K562 (cell line): ENCODE data around the gene ADM. TPM values are rescaled to one million over a fixed set of nuclear protein-coding genes. Genes with fewer than 3 reads are reported as not detected.

Experiments used
- CAMTA2 ChIP-seq: fragments of 250-450 bp; sonication (Bioruptor Pico); conservative IDR thresholded peaks from 2 replicates; pipeline ENCODE4 v1.5.1; 2022
- CTBP1 ChIP-seq: fragments of 450-650 bp; IDR thresholded peaks from 2 replicates; pipeline ENCODE4 v1.6.1; 2016; ENCODE audit warnings: borderline replicate concordance
- CXXC5 ChIP-seq: fragments of 250-450 bp; sonication (Bioruptor Pico); IDR thresholded peaks from 2 replicates; pipeline ENCODE4 v1.8.0; 2022; ENCODE audit warnings: inconsistent platforms, mild to moderate bottlenecking, moderate library complexity
- ETV1 ChIP-seq: fragments of 450-650 bp; conservative IDR thresholded peaks from 2 replicates; pipeline ENCODE4 v1.6.1; 2016; ENCODE audit warnings: missing genetic modification characterization, control low read depth, low read depth, missing compliant biosample characterization
- FUS ChIP-seq: fragments of 200-400 bp; formaldehyde crosslinking; optimal IDR thresholded peaks from 2 replicates; pipeline ENCODE3; 2017; ENCODE audit warnings: low read depth, low read length
- KDM5B ChIP-seq: fragments of 200-600 bp; sonication (generic); IDR thresholded peaks from 2 replicates; pipeline ENCODE4 v1.6.1; 2012; ENCODE audit warnings: low read depth, mild to moderate bottlenecking, moderate library complexity, low read length, control low read depth, inconsistent platforms; ENCODE audit not compliant: insufficient replicate concordance
- KLF16 ChIP-seq: IDR thresholded peaks from 2 replicates; pipeline ENCODE4 v1.6.1; 2016; ENCODE audit warnings: antibody characterized with exemption
- L3MBTL2 ChIP-seq: fragments of 450-650 bp; IDR thresholded peaks from 2 replicates; pipeline ENCODE4 v1.6.1; 2016; ENCODE audit warnings: mild to moderate bottlenecking, moderate library complexity
- NFIC ChIP-seq: fragments of 450-650 bp; IDR thresholded peaks from 2 replicates; pipeline ENCODE4 v1.6.1; 2017; ENCODE audit warnings: mild to moderate bottlenecking, inconsistent platforms
- NR2C1 ChIP-seq, 2 experiments: fragments of 450-650 bp; IDR thresholded peaks; 2 replicates each; pipeline ENCODE4 v1.6.1; 2017; ENCODE audit warnings: mild to moderate bottlenecking in 2 of 2, antibody characterized with exemption in 1 of 2, inconsistent platforms in 1 of 2, missing compliant biosample characterization in 1 of 2, missing genetic modification characterization in 1 of 2
- PHF8 ChIP-seq: fragments of 200-600 bp; sonication (generic); IDR thresholded peaks from 2 replicates; pipeline ENCODE4 v1.6.1; 2012; ENCODE audit warnings: mixed run types, mild to moderate bottlenecking, inconsistent platforms, low read length, moderate library complexity, borderline replicate concordance
- POLR2G ChIP-seq: fragments of 200-400 bp; formaldehyde crosslinking; IDR thresholded peaks from 2 replicates; pipeline ENCODE4 v1.6.1; 2017; ENCODE audit warnings: low read depth, mild to moderate bottlenecking, antibody characterized with exemption, low read length, moderate library complexity
- RBBP5 ChIP-seq: fragments of 200-600 bp; sonication (generic); IDR thresholded peaks from 2 replicates; pipeline ENCODE4 v1.6.1; 2012; ENCODE audit warnings: borderline replicate concordance, mild to moderate bottlenecking, low read length, control low read depth, inconsistent platforms; ENCODE audit not compliant: insufficient read depth, poor library complexity, severe bottlenecking
- SMAD4 ChIP-seq: fragments of 250-450 bp; sonication (Bioruptor Pico); conservative IDR thresholded peaks from 2 replicates; pipeline ENCODE4 v1.8.0; 2021; ENCODE audit warnings: inconsistent platforms, mild to moderate bottlenecking, moderate library complexity
- SMARCB1 ChIP-seq: IDR thresholded peaks from 2 replicates; pipeline ENCODE4 v1.6.1; 2011; ENCODE audit warnings: improper control_type of control experiment, low read depth; ENCODE audit not compliant: insufficient read length
- ZC3H8 ChIP-seq: fragments of 450-650 bp; IDR thresholded peaks from 2 replicates; pipeline ENCODE4 v1.6.1; 2017
- ZFX ChIP-seq: sonication (generic); formaldehyde crosslinking; IDR thresholded peaks from 2 replicates; pipeline ENCODE4 v1.8.0; 2022; ENCODE audit warnings: mild to moderate bottlenecking, missing genetic modification reagents, moderate library complexity
- polyA plus RNA-seq, 8 experiments: library from polyadenylated mRNA; depleted of rRNA in 4 of 8; stranded (reverse) in 5 of 8; unstranded in 3 of 8; fragments of >200 nt; fragmentation: Nextera tagmentation in 2 of 8; fragmentation: Illumina TruSeq in 1 of 8; extraction: Ambion mirVana in 2 of 8; extraction: Trizol in 1 of 8; gene quantifications; 2 replicates each; pipeline versions ENCODE4 v1.2.1 to v1.2.3, GENCODE V29; 2011 to 2014; ENCODE audit warnings: inconsistent platforms in 1 of 8, missing spikeins in 1 of 8
- total RNA-seq, 7 experiments: library from RNA; depleted of rRNA in 6 of 7; stranded (reverse); fragments of >200 nt in 6 of 7; fragmentation: Illumina TruSeq in 2 of 7; extraction: Trizol in 2 of 7; gene quantifications; 2 replicates each; pipeline versions ENCODE4 v1.2.1 to v1.2.3, GENCODE V29; 2011 to 2021; ENCODE audit warnings: low replicate concordance in 1 of 7
- TF ChIP-seq, protein P1 (sequence below), 3 experiments: fragments of 200-800 bp in 1 of 3; fragments of 250-450 bp in 1 of 3; fragments of 450-650 bp in 1 of 3; sonication (Bioruptor Pico) in 1 of 3; sonication (Bioruptor generic) in 1 of 3; formaldehyde crosslinking in 1 of 3; IDR thresholded peaks; 2 replicates each; pipeline versions ENCODE4 v1.6.1 to v1.8.0; 2016 to 2022; ENCODE audit warnings: mild to moderate bottlenecking in 2 of 3, missing genetic modification characterization in 2 of 3, missing compliant biosample characterization in 1 of 3, moderate library complexity in 1 of 3
- TF ChIP-seq, protein P2 (sequence below): sonication (generic); formaldehyde crosslinking; IDR thresholded peaks from 2 replicates; pipeline ENCODE4 v1.8.0; 2022; ENCODE audit warnings: missing genetic modification reagents, mild to moderate bottlenecking, moderate library complexity, borderline replicate concordance
- TF ChIP-seq, protein P3 (sequence below): fragments of 450-650 bp; IDR thresholded peaks from 2 replicates; pipeline ENCODE4 v1.6.1; 2016; ENCODE audit warnings: antibody characterized with exemption

ADM gene
- total and polyA plus RNA-seq, 9 of the 15 experiments (the other 6 are each of a cell fraction or from before 2014, with no cell fraction given): 0.23 to 0.49 (median 0.32) TPM; not detected in 6

DNA sequence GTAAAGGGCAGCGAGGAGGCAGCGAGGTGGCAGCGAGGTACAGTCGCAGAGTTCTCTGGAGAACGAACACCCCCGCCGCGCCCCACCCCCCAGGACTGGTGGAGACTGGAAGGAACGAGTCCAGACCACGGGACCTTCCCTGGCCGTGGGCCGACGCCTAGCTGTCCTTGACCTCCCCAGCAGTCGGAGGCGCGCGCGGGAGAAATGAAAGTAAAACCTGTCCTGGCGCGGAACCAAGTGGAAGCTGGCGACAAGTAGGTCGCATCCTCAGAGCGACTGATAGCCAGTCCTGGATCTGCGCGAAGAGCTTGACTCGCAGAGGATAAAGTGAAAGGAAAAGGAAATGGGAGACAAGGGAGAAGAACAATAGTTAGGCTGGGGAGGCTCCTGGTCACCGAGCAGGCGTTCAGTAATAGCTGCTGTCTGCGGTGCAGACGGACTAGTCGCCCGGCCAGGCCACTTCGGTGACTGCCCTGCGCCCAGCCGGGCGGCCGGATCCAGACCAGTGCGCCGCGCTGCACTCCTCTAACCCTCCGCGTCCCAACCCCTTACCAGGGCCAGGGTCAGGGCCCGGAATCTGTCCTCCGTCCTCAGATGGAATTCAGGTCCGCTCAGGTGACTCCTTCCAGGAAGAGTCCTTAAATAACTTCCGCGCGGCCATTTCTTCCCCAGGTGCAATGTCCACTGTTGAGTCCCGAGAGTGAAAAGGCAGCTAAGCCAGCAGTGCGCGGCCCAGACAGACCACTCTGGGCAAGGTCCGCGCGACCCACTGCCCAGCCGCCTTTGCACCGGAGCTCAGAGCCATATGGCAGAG lies 1.9 kb upstream of the ADM start (continued):
- peak; percentile 71 for TF ChIP-seq RBBP5
- TF ChIP-seq CAMTA2: no peak
- TF ChIP-seq PHF8: peak; percentile 30; the same call in 1 of the 2 replicates
- peak; percentile 33 for TF ChIP-seq L3MBTL2
- TF ChIP-seq, protein P1, sequence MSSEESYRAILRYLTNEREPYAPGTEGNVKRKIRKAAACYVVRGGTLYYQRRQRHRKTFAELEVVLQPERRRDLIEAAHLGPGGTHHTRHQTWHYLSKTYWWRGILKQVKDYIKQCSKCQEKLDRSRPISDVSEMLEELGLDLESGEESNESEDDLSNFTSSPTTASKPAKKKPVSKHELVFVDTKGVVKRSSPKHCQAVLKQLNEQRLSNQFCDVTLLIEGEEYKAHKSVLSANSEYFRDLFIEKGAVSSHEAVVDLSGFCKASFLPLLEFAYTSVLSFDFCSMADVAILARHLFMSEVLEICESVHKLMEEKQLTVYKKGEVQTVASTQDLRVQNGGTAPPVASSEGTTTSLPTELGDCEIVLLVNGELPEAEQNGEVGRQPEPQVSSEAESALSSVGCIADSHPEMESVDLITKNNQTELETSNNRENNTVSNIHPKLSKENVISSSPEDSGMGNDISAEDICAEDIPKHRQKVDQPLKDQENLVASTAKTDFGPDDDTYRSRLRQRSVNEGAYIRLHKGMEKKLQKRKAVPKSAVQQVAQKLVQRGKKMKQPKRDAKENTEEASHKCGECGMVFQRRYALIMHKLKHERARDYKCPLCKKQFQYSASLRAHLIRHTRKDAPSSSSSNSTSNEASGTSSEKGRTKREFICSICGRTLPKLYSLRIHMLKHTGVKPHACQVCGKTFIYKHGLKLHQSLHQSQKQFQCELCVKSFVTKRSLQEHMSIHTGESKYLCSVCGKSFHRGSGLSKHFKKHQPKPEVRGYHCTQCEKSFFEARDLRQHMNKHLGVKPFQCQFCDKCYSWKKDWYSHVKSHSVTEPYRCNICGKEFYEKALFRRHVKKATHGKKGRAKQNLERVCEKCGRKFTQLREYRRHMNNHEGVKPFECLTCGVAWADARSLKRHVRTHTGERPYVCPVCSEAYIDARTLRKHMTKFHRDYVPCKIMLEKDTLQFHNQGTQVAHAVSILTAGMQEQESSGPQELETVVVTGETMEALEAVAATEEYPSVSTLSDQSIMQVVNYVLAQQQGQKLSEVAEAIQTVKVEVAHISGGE (CRISPR knock-in tag; IDR thresholded peaks at IDR 0.05): 0 out of 6 replicates have a peak, but pooled peaks of 1 of the 3 experiments have one; percentile 19
- TF ChIP-seq ETV1: 0 out of 2 replicates have a peak, but pooled peaks have one; percentile 14
- TF ChIP-seq NFIC: peak; percentile 72
- TF ChIP-seq, protein P2, sequence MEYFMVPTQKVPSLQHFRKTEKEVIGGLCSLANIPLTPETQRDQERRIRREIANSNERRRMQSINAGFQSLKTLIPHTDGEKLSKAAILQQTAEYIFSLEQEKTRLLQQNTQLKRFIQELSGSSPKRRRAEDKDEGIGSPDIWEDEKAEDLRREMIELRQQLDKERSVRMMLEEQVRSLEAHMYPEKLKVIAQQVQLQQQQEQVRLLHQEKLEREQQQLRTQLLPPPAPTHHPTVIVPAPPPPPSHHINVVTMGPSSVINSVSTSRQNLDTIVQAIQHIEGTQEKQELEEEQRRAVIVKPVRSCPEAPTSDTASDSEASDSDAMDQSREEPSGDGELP: peak; percentile 55; the same call in 1 of the 2 replicates
- no peak for TF ChIP-seq FUS
- TF ChIP-seq, protein P3, sequence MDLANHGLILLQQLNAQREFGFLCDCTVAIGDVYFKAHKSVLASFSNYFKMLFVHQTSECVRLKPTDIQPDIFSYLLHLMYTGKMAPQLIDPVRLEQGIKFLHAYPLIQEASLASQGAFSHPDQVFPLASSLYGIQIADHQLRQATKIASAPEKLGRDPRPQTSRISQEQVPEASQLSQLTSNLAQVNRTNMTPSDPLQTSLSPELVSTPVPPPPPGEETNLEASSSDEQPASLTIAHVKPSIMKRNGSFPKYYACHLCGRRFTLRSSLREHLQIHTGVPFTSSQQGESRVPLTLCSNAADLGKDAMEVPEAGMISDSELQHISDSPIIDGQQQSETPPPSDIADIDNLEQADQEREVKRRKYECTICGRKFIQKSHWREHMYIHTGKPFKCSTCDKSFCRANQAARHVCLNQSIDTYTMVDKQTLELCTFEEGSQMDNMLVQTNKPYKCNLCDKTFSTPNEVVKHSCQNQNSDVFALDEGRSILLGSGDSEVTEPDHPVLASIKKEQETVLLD: no peak
- peak; percentile 35; the same call in 1 of the 2 replicates for TF ChIP-seq CXXC5 (CRISPR knock-in tag)
- TF ChIP-seq KDM5B: peak; percentile 26
- TF ChIP-seq POLR2G: peak; percentile 19; the same call in 1 of the 2 replicates
- no peak for TF ChIP-seq ZC3H8
- TF ChIP-seq NR2C1 (IDR thresholded peaks at IDR 0.05): no peak
- peak; percentile 47; the same call in 1 of the 2 replicates for TF ChIP-seq NR2C1 (tag; IDR thresholded peaks at IDR 0.05)
- TF ChIP-seq CTBP1: peak; percentile 69
- peak; percentile 74 for TF ChIP-seq KLF16
- 0 out of 2 replicates have a peak, but pooled peaks have one; percentile 18 for TF ChIP-seq SMAD4
- TF ChIP-seq SMARCB1: no peak
- TF ChIP-seq ZFX (CRISPR knock-in tag): 0 out of 2 replicates have a peak, but pooled peaks have one; percentile 38
